Keratinocyte (primary cell): ENCODE measurements around the gene VEZF1. TPM values are rescaled to one million over a fixed set of nuclear protein-coding genes. Genes with fewer than 3 reads are reported as not detected.

Source experiments
- DNase-seq: peaks from one replicate; pipeline ENCODE4 v3.0.0-alpha.2; 2011; ENCODE audit warnings: low read depth, missing footprints, low spot score
- FAIRE-seq: peaks from 2 replicates; lab custom pipeline; 2011; peaks lifted over from hg19 to GRCh38; lab: Jason Lieb, UNC
- H2AFZ ChIP-seq: 2 replicates; pipeline ENCODE4 v1.6.0; 2012; ENCODE audit warnings: low read length, control low read depth, inconsistent platforms; ENCODE audit not compliant: control insufficient read depth
- H3K27ac ChIP-seq: 2 replicates; pipeline ENCODE4 v1.5.1; 2011; ENCODE audit warnings: low read length; ENCODE audit not compliant: control insufficient read depth, insufficient read depth
- H3K27me3 ChIP-seq: 3 replicates; pipeline ENCODE4 v1.6.0; 2011; ENCODE audit warnings: low read length; ENCODE audit not compliant: control insufficient read depth, insufficient read depth; ENCODE audit errors: extremely low read depth
- H3K36me3 ChIP-seq, 2 experiments: 2 replicates in 1 of 2; 3 replicates in 1 of 2; pipeline ENCODE4 v1.5.1; 2011; ENCODE audit warnings: low read length in 2 of 2, mild to moderate bottlenecking in 1 of 2; ENCODE audit not compliant: control insufficient read depth in 2 of 2, insufficient read depth in 2 of 2; ENCODE audit errors: extremely low read depth in 1 of 2
- H3K4me1 ChIP-seq: 3 replicates; pipeline ENCODE4 v1.5.1; 2011; ENCODE audit warnings: low read length; ENCODE audit not compliant: control insufficient read depth, insufficient read depth; ENCODE audit errors: extremely low read depth
- H3K4me2 ChIP-seq: 3 replicates; pipeline ENCODE4 v1.6.0; 2011; ENCODE audit warnings: low read depth, low read length; ENCODE audit not compliant: control insufficient read depth, insufficient read depth; ENCODE audit errors: extremely low read depth
- H3K4me3 ChIP-seq, 3 experiments: fragments of 200-600 bp in 1 of 3; sonication (generic) in 1 of 3; 2 replicates in 2 of 3; 3 replicates in 1 of 3; pipeline ENCODE4 v1.5.1; 2011 to 2016; ENCODE audit warnings: low read length in 3 of 3, mild to moderate bottlenecking in 3 of 3, control low read depth in 2 of 3, inconsistent platforms in 1 of 3, low read depth in 1 of 3, mixed read lengths in 1 of 3, mixed run types in 1 of 3, moderate library complexity in 1 of 3; ENCODE audit not compliant: control insufficient read depth in 2 of 3, insufficient read depth in 2 of 3; ENCODE audit errors: extremely low read depth in 1 of 3
- H3K79me2 ChIP-seq: 2 replicates; pipeline ENCODE4 v1.6.0; 2012; ENCODE audit warnings: low read length; ENCODE audit not compliant: control insufficient read depth, insufficient read depth
- H3K9ac ChIP-seq: 3 replicates; pipeline ENCODE4 v1.6.0; 2011; ENCODE audit warnings: low read length; ENCODE audit not compliant: control insufficient read depth, insufficient read depth; ENCODE audit errors: extremely low read depth
- H3K9me1 ChIP-seq: 3 replicates; pipeline ENCODE4 v1.6.0; 2011; ENCODE audit warnings: low read length; ENCODE audit not compliant: control insufficient read depth, insufficient read depth; ENCODE audit errors: extremely low read depth
- H3K9me3 ChIP-seq: 2 replicates; pipeline ENCODE4 v1.5.1; 2012; ENCODE audit warnings: low read depth, low read length; ENCODE audit not compliant: control insufficient read depth
- H4K20me1 ChIP-seq: 3 replicates; pipeline ENCODE4 v1.6.0; 2011; ENCODE audit warnings: low read length; ENCODE audit not compliant: control insufficient read depth, insufficient read depth; ENCODE audit errors: extremely low read depth
- EZH2 ChIP-seq: IDR thresholded peaks from one replicate; pipeline ENCODE4 v1.6.1; 2012; ENCODE audit warnings: inconsistent platforms, mild to moderate bottlenecking, low read length, moderate library complexity
- dilution Hi-C: fragments of 300-500 bp; cut with MboI; formaldehyde crosslinking; loops from one replicate; pipeline ENCODE4 v1.7.0; 2020; ENCODE audit warnings: low sequenced_read_pairs; ENCODE audit not compliant: extremely low pct_ligation_motif_present
- polyA plus RNA-seq, 5 experiments: library from polyadenylated mRNA; depleted of rRNA in 3 of 5; stranded (reverse) in 3 of 5; stranded (forward) in 1 of 5; unstranded in 1 of 5; fragments of >200 nt; gene quantifications; 1 replicate in 1 of 5; 2 replicates in 3 of 5; 3 replicates in 1 of 5; pipeline versions ENCODE4 v1.2.1 to v1.2.3, GENCODE V29; 2011 to 2012; ENCODE audit warnings: missing spikeins in 2 of 5, low read depth in 1 of 5, low replicate concordance in 1 of 5
- TF ChIP-seq, protein P1 (sequence below), 3 experiments: IDR thresholded peaks in 1 of 3; conservative IDR thresholded peaks in 1 of 3; optimal IDR thresholded peaks in 1 of 3; 2 replicates in 2 of 3; 3 replicates in 1 of 3; pipeline versions ENCODE3 to v1.5.1; 2011; ENCODE audit warnings: low read length in 3 of 3, mild to moderate bottlenecking in 3 of 3, moderate library complexity in 2 of 3, control low read depth in 1 of 3, inconsistent platforms in 1 of 3; ENCODE audit not compliant: insufficient read depth in 2 of 3; ENCODE audit errors: extremely low read depth in 1 of 3

The VEZF1 gene
- polyA plus RNA-seq, 1 donor (not counting 4 experiments of a cell fraction or from before 2014, with no cell fraction given), result 22.8 TPM

DNA sequence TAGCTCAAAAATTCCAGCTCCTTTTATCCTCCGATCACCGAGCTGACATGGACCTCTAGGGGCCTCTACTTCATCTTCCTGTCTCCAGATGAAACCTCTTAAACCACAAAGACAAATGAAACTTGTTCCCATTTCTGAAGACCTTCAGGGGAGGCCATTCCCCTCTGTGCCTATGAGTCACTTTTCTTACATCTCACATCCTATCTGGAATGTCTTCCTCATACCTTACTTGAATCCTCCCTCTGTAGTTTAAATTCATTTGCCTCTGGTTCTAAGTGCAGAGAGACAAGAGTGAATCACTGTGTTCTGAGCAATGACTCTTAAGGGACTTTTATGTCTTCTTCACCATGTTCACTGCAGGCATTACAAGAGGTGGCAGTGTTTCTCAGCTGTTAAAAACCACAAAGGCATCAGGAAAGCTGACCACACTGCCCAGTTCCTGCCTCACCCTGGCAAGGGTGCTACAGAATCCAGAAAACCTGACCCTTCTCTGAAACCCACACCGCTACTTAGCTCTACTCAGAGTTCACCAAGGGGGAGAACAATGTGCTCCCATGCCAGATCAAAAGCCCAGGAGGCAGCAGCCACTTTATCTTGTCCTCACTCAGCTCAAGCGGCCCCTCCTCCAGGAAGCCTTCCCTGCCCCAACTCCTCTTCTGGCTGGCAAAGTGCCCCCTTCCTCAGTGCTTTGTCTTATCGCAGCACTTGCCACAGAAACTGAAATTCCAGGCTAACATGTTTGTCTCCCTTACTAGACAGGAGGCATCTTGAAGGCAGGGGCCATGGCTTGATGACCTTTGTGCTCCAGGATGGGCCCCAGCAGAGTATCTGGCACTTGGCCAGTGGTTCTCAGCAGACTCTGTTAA, 39.3 kb downstream of the VEZF1 start:
- peaks cover 52% of the 10 kb centered on the region for H3K4me1 ChIP-seq
- TF ChIP-seq, protein P1, sequence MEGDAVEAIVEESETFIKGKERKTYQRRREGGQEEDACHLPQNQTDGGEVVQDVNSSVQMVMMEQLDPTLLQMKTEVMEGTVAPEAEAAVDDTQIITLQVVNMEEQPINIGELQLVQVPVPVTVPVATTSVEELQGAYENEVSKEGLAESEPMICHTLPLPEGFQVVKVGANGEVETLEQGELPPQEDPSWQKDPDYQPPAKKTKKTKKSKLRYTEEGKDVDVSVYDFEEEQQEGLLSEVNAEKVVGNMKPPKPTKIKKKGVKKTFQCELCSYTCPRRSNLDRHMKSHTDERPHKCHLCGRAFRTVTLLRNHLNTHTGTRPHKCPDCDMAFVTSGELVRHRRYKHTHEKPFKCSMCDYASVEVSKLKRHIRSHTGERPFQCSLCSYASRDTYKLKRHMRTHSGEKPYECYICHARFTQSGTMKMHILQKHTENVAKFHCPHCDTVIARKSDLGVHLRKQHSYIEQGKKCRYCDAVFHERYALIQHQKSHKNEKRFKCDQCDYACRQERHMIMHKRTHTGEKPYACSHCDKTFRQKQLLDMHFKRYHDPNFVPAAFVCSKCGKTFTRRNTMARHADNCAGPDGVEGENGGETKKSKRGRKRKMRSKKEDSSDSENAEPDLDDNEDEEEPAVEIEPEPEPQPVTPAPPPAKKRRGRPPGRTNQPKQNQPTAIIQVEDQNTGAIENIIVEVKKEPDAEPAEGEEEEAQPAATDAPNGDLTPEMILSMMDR (optimal IDR thresholded peaks at IDR 0.05 in 1 of 3, IDR thresholded peaks at IDR 0.05 in 1 of 3, conservative IDR thresholded peaks at IDR 0.05 in 1 of 3; ENCODE audit: extremely low read depth in 1 of 3, insufficient read depth in 2 of 3, low read length in 3 of 3), result peak in 1 of 3 experiments; percentile 33
- no peak for TF ChIP-seq EZH2
- H3K4me3 ChIP-seq, result peak overlapping the region in 1 of 3 experiments; percentile 9
- H3K9me3 ChIP-seq, result no peaks in the 10 kb centered on the region
- peak overlapping the region; percentile 40 for H3K4me2 ChIP-seq
- H2AFZ ChIP-seq, result no peak overlapping the region
- H4K20me1 ChIP-seq, result no peaks in the 10 kb centered on the region
- no peaks in the 10 kb centered on the region for H3K36me3 ChIP-seq
- DNase-seq (peak; percentile 90), FAIRE-seq (peak; percentile 59)
- peaks cover 25% of the 10 kb centered on the region for H3K79me2 ChIP-seq
- H3K27me3 ChIP-seq, result no peaks in the 10 kb centered on the region
- peak overlapping the region; percentile 43 for H3K9ac ChIP-seq
- peak overlapping the region; percentile 82 for H3K27ac ChIP-seq
- H3K9me1 ChIP-seq, result no peaks in the 10 kb centered on the region
- dilution Hi-C loops, result no loop called here

- H3K27ac ChIP-seq, result peak overlapping the region; percentile 82
- H3K36me3 ChIP-seq, result no peaks in the 10 kb centered on the region
- dilution Hi-C loops, result no loop called here
- no peak for DNase-seq
- H3K9me3 ChIP-seq, result no peaks in the 10 kb centered on the region
- no peaks in the 10 kb centered on the region for H4K20me1 ChIP-seq
- no peak overlapping the region for H2AFZ ChIP-seq
- no peaks in the 10 kb centered on the region for H3K27me3 ChIP-seq
- TF ChIP-seq, protein P1 (optimal IDR thresholded peaks at IDR 0.05 in 1 of 3, IDR thresholded peaks at IDR 0.05 in 1 of 3, conservative IDR thresholded peaks at IDR 0.05 in 1 of 3; ENCODE audit: extremely low read depth in 1 of 3, insufficient read depth in 2 of 3, low read length in 3 of 3), result no peak
- TF ChIP-seq EZH2, result no peak
- FAIRE-seq, result no peak
- peak overlapping the region in 1 of 3 experiments; percentile 21 for H3K4me3 ChIP-seq
- peak overlapping the region; percentile 40 for H3K4me2 ChIP-seq
- no peaks in the 10 kb centered on the region for H3K9me1 ChIP-seq
- peaks cover 52% of the 10 kb centered on the region for H3K4me1 ChIP-seq
- peaks cover 22% of the 10 kb centered on the region for H3K79me2 ChIP-seq
- H3K9ac ChIP-seq, result peak overlapping the region; percentile 43
Measured at GRCh38 chr17:57948169-57948554, 39.9 kb downstream of the VEZF1 start.
